ENCODE data around the gene HAPLN3. TPM values are rescaled to one million over a fixed set of nuclear protein-coding genes. Genes with fewer than 3 reads are reported as not detected.

Gene HAPLN3
- total and polyA plus RNA-seq, 10 donors: 9.7 to 36.0 (median 16.2) TPM

DNA sequence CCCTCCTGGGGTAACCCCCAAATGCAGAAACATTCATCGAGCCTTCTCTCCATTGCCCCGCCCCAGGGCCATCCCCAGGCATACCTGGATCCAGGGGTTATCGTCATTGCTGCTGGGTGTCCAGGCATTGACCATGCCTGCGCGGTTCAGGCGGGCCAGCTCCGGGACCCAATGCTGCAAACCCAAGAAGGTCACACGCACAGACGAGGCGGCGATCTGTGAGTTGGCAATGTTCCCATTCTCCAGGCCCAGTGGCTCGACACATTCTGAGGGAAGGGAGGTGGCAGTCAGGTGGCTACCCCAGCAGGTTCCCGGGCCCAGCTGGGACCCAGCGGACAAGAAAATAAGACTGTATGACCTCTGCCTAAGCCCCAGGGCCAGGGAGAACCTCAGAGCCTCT lies 11.8 kb upstream of the HAPLN3 start:
- peak in 1 of 3 donors; percentile 11 for TF ChIP-seq POLR2AphosphoS5 (IDR thresholded peaks at IDR 0.05)
- TF ChIP-seq POLR2A (IDR thresholded peaks at IDR 0.05): no peak
- intact Hi-C loops (cut with DNase I; ENCODE audit: low total_unique reads): loop anchor here (10.0 kb wide), 2 partner anchors 108 to 268 kb away; no protein-coding TSS in a partner anchor
- Histone ChIP-seq H3K36me3 (peaks cover 0 to 55% (median 0%) of the 10 kb centered on the region in 6 donors), H3K27me3 (replicated peaks in 1 of 7) (peaks cover 0 to under 1% (median 0%) of the 10 kb centered on the region in 7 donors), H3K27ac (no peak overlapping the region), H3K4me1 (peaks cover 0 to 26% (median 9%) of the 10 kb centered on the region in 6 donors), H3K4me3 (no peak overlapping the region), H3K9me3 (no peaks in the 10 kb centered on the region)
- WGBS, 5 donors: 86 to 96% (median 91%) methylated on average over 6 to 14 of the region's 14 CpGs
- DNase-seq: no peak

DNA sequence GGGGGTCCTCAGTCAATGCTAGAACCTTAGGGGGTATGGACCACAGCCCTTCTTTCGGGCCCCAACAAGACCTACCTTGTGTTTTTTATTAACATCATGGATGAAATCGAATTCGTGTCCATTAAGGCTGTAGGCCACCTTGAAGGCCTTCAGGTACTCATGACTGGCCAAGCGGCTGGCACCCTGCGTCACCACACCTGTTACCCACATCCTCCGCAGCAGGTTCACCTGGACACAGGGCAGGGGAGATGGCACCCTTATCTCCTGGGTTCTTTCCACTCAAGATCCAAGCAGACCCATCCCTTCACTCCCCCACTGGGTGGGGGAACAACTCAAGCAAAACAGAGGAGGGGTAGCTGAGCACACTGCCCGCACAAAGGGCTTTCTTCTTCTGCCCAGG lies 11.2 kb upstream of the HAPLN3 start:
- H3K36me3 ChIP-seq: peaks cover 0 to 61% (median 0%) of the 10 kb centered on the region in 6 donors
- no peak for DNase-seq
- 93 to 99% (median 94%) methylated on average over 7 of the region's 7 CpGs for WGBS, 5 donors
- no peak overlapping the region for H3K27ac ChIP-seq
- intact Hi-C loops (cut with DNase I; ENCODE audit: low total_unique reads): loop anchor here (10.0 kb wide), 2 partner anchors 108 to 268 kb away; no protein-coding TSS in a partner anchor
- no peaks in the 10 kb centered on the region for H3K27me3 ChIP-seq (replicated peaks in 1 of 7)
- H3K9me3 ChIP-seq: no peaks in the 10 kb centered on the region
- H3K4me3 ChIP-seq: no peak overlapping the region
- peaks cover 0 to 21% (median 9%) of the 10 kb centered on the region in 6 donors for H3K4me1 ChIP-seq
- TF ChIP-seq, protein P1, sequence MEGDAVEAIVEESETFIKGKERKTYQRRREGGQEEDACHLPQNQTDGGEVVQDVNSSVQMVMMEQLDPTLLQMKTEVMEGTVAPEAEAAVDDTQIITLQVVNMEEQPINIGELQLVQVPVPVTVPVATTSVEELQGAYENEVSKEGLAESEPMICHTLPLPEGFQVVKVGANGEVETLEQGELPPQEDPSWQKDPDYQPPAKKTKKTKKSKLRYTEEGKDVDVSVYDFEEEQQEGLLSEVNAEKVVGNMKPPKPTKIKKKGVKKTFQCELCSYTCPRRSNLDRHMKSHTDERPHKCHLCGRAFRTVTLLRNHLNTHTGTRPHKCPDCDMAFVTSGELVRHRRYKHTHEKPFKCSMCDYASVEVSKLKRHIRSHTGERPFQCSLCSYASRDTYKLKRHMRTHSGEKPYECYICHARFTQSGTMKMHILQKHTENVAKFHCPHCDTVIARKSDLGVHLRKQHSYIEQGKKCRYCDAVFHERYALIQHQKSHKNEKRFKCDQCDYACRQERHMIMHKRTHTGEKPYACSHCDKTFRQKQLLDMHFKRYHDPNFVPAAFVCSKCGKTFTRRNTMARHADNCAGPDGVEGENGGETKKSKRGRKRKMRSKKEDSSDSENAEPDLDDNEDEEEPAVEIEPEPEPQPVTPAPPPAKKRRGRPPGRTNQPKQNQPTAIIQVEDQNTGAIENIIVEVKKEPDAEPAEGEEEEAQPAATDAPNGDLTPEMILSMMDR (IDR thresholded peaks at IDR 0.05 in 8 of 11, conservative IDR thresholded peaks at IDR 0.05 in 3 of 11): no peak
- TF ChIP-seq POLR2AphosphoS5 (IDR thresholded peaks at IDR 0.05): no peak
- TF ChIP-seq POLR2A (IDR thresholded peaks at IDR 0.05): no peak

DNA sequence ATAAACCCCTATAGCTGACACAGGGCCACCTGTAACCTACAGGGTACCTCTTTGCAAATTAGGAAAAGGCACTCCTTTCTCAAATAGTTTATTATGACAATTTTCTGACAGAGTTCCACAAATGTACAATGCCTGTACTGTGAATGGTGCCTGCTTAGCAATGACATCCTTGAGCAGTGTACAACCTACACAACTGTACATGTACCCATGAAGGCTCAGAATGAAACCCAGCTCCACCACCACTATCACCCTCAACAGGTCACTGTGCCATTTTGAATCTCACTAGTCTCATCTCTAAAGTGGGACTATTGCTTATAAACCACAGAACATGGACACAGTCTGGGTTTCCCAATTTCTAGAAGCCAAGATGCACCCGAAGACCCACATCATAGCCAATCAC lies 10.8 kb upstream of the HAPLN3 start:
- H3K4me1 ChIP-seq: peaks cover 0 to 16% (median 9%) of the 10 kb centered on the region in 6 donors
- no peak for DNase-seq
- H3K4me3 ChIP-seq: no peak overlapping the region
- H3K27ac ChIP-seq: no peak overlapping the region
- intact Hi-C loops (cut with DNase I; ENCODE audit: low total_unique reads): loop anchor here (10.0 kb wide), 2 partner anchors 109 to 269 kb away; no protein-coding TSS in a partner anchor
- 83 to 100% (median 100%) methylated on average over 1 of the region's 1 CpG for whole genome bisulfite sequencing, 5 donors
- TF ChIP-seq POLR2AphosphoS5 (IDR thresholded peaks at IDR 0.05): no peak
- peaks cover 0 to 65% (median 0%) of the 10 kb centered on the region in 6 donors for H3K36me3 ChIP-seq
- no peaks in the 10 kb centered on the region for H3K9me3 ChIP-seq
- H3K27me3 ChIP-seq (replicated peaks in 1 of 7): no peaks in the 10 kb centered on the region

DNA sequence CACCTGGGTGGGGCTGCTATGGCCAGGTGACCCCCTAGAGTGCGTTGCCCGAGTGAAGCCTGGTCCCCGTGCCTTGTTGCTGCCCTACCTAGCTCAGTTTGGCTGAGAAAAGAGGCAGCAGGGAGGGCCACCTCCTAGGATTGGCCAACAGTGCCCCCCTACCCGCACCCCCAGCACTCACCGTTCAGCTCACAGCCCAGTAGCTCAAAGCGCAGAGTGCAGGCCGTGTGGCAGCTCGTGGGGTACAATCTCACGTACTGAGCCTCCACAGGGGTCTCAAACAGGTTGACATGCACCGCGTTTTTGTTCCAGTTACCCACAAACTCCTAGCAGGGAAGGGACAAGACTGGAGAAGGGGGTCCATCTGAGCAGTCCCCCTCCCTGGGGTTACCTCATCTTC lies 10.2 kb upstream of the HAPLN3 start:
- WGBS, 5 donors: 85 to 95% (median 91%) methylated on average over 8 to 11 of the region's 11 CpGs
- TF ChIP-seq, protein P1 (IDR thresholded peaks at IDR 0.05 in 8 of 11, conservative IDR thresholded peaks at IDR 0.05 in 3 of 11): no peak
- no peak for TF ChIP-seq POLR2A (IDR thresholded peaks at IDR 0.05)
- no peak for TF ChIP-seq POLR2AphosphoS5 (IDR thresholded peaks at IDR 0.05)
- intact Hi-C loops (cut with DNase I; ENCODE audit: low total_unique reads): loop anchor here (10.0 kb wide), 2 partner anchors 109 to 269 kb away; no protein-coding TSS in a partner anchor
- no peaks in the 10 kb centered on the region for H3K9me3 ChIP-seq
- no peak overlapping the region for H3K27ac ChIP-seq
- H3K4me1 ChIP-seq: peaks cover 0 to 15% (median 9%) of the 10 kb centered on the region in 6 donors
- peak; percentile 61 for DNase-seq
- H3K36me3 ChIP-seq: peaks cover 0 to 66% (median 0%) of the 10 kb centered on the region in 6 donors
- H3K4me3 ChIP-seq: no peak overlapping the region
- no peaks in the 10 kb centered on the region for H3K27me3 ChIP-seq (replicated peaks in 1 of 7)

DNA sequence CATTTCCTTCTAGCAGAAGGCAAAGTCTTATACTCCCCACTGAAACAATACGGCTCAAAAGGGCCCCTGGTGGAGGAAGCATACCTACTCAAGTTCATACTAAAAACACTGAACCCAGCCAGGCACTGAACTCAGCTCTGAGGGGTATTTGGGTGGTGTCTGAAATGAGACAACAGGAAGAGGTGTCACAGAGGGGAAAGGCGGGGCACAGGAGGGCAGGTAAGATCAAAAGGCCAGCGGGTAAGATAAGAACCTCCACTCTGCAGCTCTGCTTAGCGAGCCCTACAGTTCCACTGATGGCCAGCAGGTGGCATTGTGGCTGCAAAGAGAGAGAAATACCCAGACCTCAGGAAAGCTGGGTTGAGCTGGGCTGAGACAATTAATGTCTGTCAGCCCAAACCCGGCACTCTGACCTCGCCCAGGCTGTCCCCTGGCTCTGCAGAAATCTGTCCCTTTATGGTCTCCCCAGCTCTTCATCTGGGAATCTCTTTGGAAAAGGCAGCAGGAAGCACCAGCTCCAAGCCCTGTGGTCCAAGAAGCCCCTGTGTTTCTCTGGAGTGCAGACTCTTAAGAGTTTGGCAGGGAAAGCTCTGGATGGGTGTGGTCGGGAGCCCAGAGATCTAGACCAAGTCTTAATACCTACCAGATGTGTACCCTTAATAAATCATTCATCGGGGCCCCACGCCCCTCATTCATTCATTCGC lies 9.4 kb upstream of the HAPLN3 start:
- 36 to 44% (median 41%) methylated on average over 8 to 10 of the region's 10 CpGs for WGBS, 5 donors
- H3K9me3 ChIP-seq: no peaks in the 10 kb centered on the region
- peaks cover 0 to 15% (median 9%) of the 10 kb centered on the region in 6 donors for H3K4me1 ChIP-seq
- DNase-seq: peak; percentile 93
- H3K27me3 ChIP-seq (replicated peaks in 1 of 7): no peaks in the 10 kb centered on the region
- no peak overlapping the region for H3K4me3 ChIP-seq
- H3K27ac ChIP-seq: peak overlapping the region in 4 of 8 donors; percentile 43 to 72 (median 56)
- intact Hi-C loops (cut with DNase I; ENCODE audit: low total_unique reads): loop anchor here (10.0 kb wide), 2 partner anchors 110 to 270 kb away; no protein-coding TSS in a partner anchor
- peaks cover 0 to 65% (median 0%) of the 10 kb centered on the region in 6 donors for H3K36me3 ChIP-seq
- TF ChIP-seq, protein P1 (IDR thresholded peaks at IDR 0.05 in 8 of 11, conservative IDR thresholded peaks at IDR 0.05 in 3 of 11): peak; percentile 94 to 98 (median 98)
- TF ChIP-seq POLR2AphosphoS5 (IDR thresholded peaks at IDR 0.05): no peak
